Measurements from ENCODE around the gene TUB.

The TUB gene

GRCh38 chr11:8085011-8085645 lies 4.1 kb downstream of the TUB start:
- TF ChIP-seq CTCF (IDR thresholded peaks at IDR 0.05) = no peak

- no peak for TF ChIP-seq CTCF (IDR thresholded peaks at IDR 0.05)
Measured at GRCh38 chr11:8086001-8086479, 5.0 kb downstream of the TUB start.

- TF ChIP-seq CTCF (IDR thresholded peaks at IDR 0.05) = no peak
Measured at GRCh38 chr11:8086571-8086970, 5.6 kb downstream of the TUB start.

GRCh38 chr11:8087185-8087584 lies 6.2 kb downstream of the TUB start:
- TF ChIP-seq CTCF (IDR thresholded peaks at IDR 0.05) = no peak

- TF ChIP-seq CTCF (IDR thresholded peaks at IDR 0.05) = no peak
Measured at GRCh38 chr11:8087756-8088155, 6.7 kb downstream of the TUB start.

GRCh38 chr11:8089791-8090510 lies 8.9 kb downstream of the TUB start:
- TF ChIP-seq CTCF (IDR thresholded peaks at IDR 0.05) = no peak

- peak; percentile 71 for TF ChIP-seq CTCF (IDR thresholded peaks at IDR 0.05)
Measured at GRCh38 chr11:8090756-8091155, 9.7 kb downstream of the TUB start.
